Upper lobe of right lung (tissue), 1 donor: ENCODE measurements around the gene STARD6. TPM values are rescaled to one million over a fixed set of nuclear protein-coding genes. Genes with fewer than 3 reads are reported as not detected.

ENCODE experiments used
- ATAC-seq: fragments of 200-7000 bp; cut with Tn5 transposase; one replicate; pipeline ENCODE4 v1.9.1; 2020; ENCODE audit warnings: mild to moderate bottlenecking, moderate library complexity
- DNase-seq: peaks from one replicate; pipeline ENCODE4 v3.0.0-alpha.2; 2020
- H3K27ac ChIP-seq: fragments of 200-600 bp; one replicate; pipeline ENCODE4 v1.8.0; 2022
- H3K27me3 ChIP-seq: fragments of 200-600 bp; one replicate; pipeline ENCODE4 v1.8.0; 2022; ENCODE audit warnings: mild to moderate bottlenecking
- H3K36me3 ChIP-seq: fragments of 200-600 bp; one replicate; pipeline ENCODE4 v1.8.0; 2022
- H3K4me1 ChIP-seq: fragments of 200-600 bp; one replicate; pipeline ENCODE4 v1.8.0; 2022
- H3K4me3 ChIP-seq: fragments of 200-600 bp; one replicate; pipeline ENCODE4 v1.8.0; 2022; ENCODE audit warnings: mild to moderate bottlenecking
- H3K9me3 ChIP-seq: fragments of 200-600 bp; one replicate; pipeline ENCODE4 v1.8.0; 2022
- CTCF ChIP-seq: fragments of 200-600 bp; IDR thresholded peaks from one replicate; pipeline ENCODE4 v1.8.0; 2022; ENCODE audit warnings: antibody characterized with exemption
- intact Hi-C: fragments of 100-400 bp; cut with DNase I; formaldehyde crosslinking; loops from one replicate; pipeline ENCODE4 v1.11.0; 2022
- total RNA-seq: library from RNA; stranded (reverse); fragmentation: NEBNext Ultra II Directional; extraction: Animal tissue kit (Norgen Biotek cat#: 25700); gene quantifications from one replicate; pipeline ENCODE4 v1.2.1, GENCODE V29; 2021
- donor health status: DM: no; HTN: yes; CAD: no; lungs with severe emphysema.

STARD6 gene
- total RNA-seq, 1 donor from 2014 or later, result not detected

- no peaks in the 10 kb centered on the region for H3K27me3 ChIP-seq
- H3K9me3 ChIP-seq, result no peaks in the 10 kb centered on the region
- ATAC-seq (no peak), DNase-seq (no peak)
- intact Hi-C loops, result no loop called here
- peaks cover 75% of the 10 kb centered on the region for H3K36me3 ChIP-seq
- no peak overlapping the region for H3K27ac ChIP-seq
- no peak for TF ChIP-seq CTCF
- H3K4me1 ChIP-seq, result no peaks in the 10 kb centered on the region
- no peak overlapping the region for H3K4me3 ChIP-seq
Observed at GRCh38 chr18:54284981-54285785, 72.5 kb downstream of the STARD6 start.

- Histone ChIP-seq H3K4me1 (no peaks in the 10 kb centered on the region), H3K27me3 (no peaks in the 10 kb centered on the region), H3K9me3 (no peaks in the 10 kb centered on the region), H3K4me3 (no peak overlapping the region), H3K36me3 (peaks cover 80% of the 10 kb centered on the region), H3K27ac (no peak overlapping the region)
- ATAC-seq (no peak), DNase-seq (no peak)
- TF ChIP-seq CTCF, result no peak
- intact Hi-C loops, result no loop called here
Observed at GRCh38 chr18:54284535-54284934, 73.1 kb downstream of the STARD6 start.

GRCh38 chr18:54280220-54280569 lies 77.5 kb downstream of the STARD6 start:
- ATAC-seq (no peak), DNase-seq (no peak)
- no peak overlapping the region for H3K27ac ChIP-seq
- intact Hi-C loops, result no loop called here
- no peaks in the 10 kb centered on the region for H3K9me3 ChIP-seq
- H3K4me3 ChIP-seq, result no peak overlapping the region
- H3K27me3 ChIP-seq, result no peaks in the 10 kb centered on the region
- no peak for TF ChIP-seq CTCF
- H3K4me1 ChIP-seq, result no peaks in the 10 kb centered on the region
- H3K36me3 ChIP-seq, result peaks cover 67% of the 10 kb centered on the region

- no peak for DNase-seq
- Histone ChIP-seq H3K27ac (no peak overlapping the region), H3K27me3 (no peaks in the 10 kb centered on the region), H3K4me1 (no peaks in the 10 kb centered on the region), H3K4me3 (no peak overlapping the region), H3K9me3 (no peaks in the 10 kb centered on the region), H3K36me3 (peaks cover 65% of the 10 kb centered on the region)
- intact Hi-C loops, result loop anchor here (10.0 kb wide), 1 partner anchor 75 kb away; the partner anchor contains the start of genes C18orf54 and STARD6
- ATAC-seq, result no peak
- no peak for TF ChIP-seq CTCF
Observed at GRCh38 chr18:54279477-54280219, 78.0 kb downstream of the STARD6 start.

- H3K4me3 ChIP-seq, result no peak overlapping the region
- no peak for TF ChIP-seq CTCF
- H3K4me1 ChIP-seq, result no peaks in the 10 kb centered on the region
- DNase-seq (no peak), ATAC-seq (no peak)
- intact Hi-C loops, result loop anchor here (10.0 kb wide), 1 partner anchor 76 kb away; the partner anchor contains the start of genes C18orf54 and STARD6
- H3K36me3 ChIP-seq, result peaks cover 55% of the 10 kb centered on the region
- no peak overlapping the region for H3K27ac ChIP-seq
- H3K9me3 ChIP-seq, result no peaks in the 10 kb centered on the region
- H3K27me3 ChIP-seq, result no peaks in the 10 kb centered on the region
Observed at GRCh38 chr18:54278615-54279014, 79.0 kb downstream of the STARD6 start.
